Dendritic cell treated with granulocyte-macrophage colony-stimulating factor and Interleukin-4, amounts not matched to agents 40 ng/mL and 50 ng/mL, for 4 days (primary cell): Measurements from ENCODE around the gene AQP11.
"Not testable (repeated sequence)": the region's sequence is repeated elsewhere in the genome, so short reads cannot be mapped to it uniquely, and the experiment has no call there.

Source experiments
- H3K27ac Mint-ChIP-seq: one replicate; pipeline ENCODE4 v1.8.0; 2022; ENCODE audit warnings: mild to moderate bottlenecking, mixed read lengths
- H3K27me3 Mint-ChIP-seq: one replicate; pipeline ENCODE4 v1.8.0; 2022; ENCODE audit warnings: mild to moderate bottlenecking, mixed read lengths
- H3K36me3 Mint-ChIP-seq: one replicate; pipeline ENCODE4 v1.8.0; 2022; ENCODE audit warnings: low read depth, mixed read lengths
- H3K4me1 Mint-ChIP-seq: one replicate; pipeline ENCODE4 v1.8.0; 2022; ENCODE audit warnings: low read depth, mixed read lengths
- H3K4me3 Mint-ChIP-seq: one replicate; pipeline ENCODE4 v1.8.0; 2022; ENCODE audit warnings: mild to moderate bottlenecking, moderate library complexity, mixed read lengths
- H3K9me3 Mint-ChIP-seq: one replicate; pipeline ENCODE4 v1.8.0; 2022; ENCODE audit warnings: mixed read lengths
- intact Hi-C: fragments of 100-400 bp; cut with micrococcal nuclease; formaldehyde crosslinking; loops from one replicate; pipeline ENCODE4 v1.15.0; 2022

Gene AQP11

GRCh38 chr11:77589521-77590193, at the start of gene AQP11:
AQP11 (plus strand) TSS chr11:77589953; CDS start chr11:77589993, 40 bp downstream.
- Mint-ChIP-seq H3K9me3 (no peaks in the 10 kb centered on the region), H3K4me3 (peak within 1 kb of the TSS; percentile 84), H3K27ac (no peak within 1 kb of the TSS), H3K4me1 (peaks cover 22% of the 10 kb centered on the region), H3K27me3 (peaks cover 34% of the 10 kb centered on the region), H3K36me3 (no peaks in the 10 kb centered on the region)
- intact Hi-C loops: no loop called here

- H3K4me3 Mint-ChIP-seq: no peak overlapping the region
- no peaks in the 10 kb centered on the region for H3K36me3 Mint-ChIP-seq
- H3K27me3 Mint-ChIP-seq: no peaks in the 10 kb centered on the region
- no peaks in the 10 kb centered on the region for H3K9me3 Mint-ChIP-seq
- H3K27ac Mint-ChIP-seq: no peak overlapping the region
- intact Hi-C loops: loop anchor here (10.0 kb wide), 4 partner anchors 137 to 417 kb away; partner anchors contain the start of gene MYO7A
- no peaks in the 10 kb centered on the region for H3K4me1 Mint-ChIP-seq
Observed at GRCh38 chr11:77542296-77542695, 47.5 kb upstream of the AQP11 start.

GRCh38 chr11:77547047-77547836, 42.5 kb upstream of the AQP11 start:
- no peaks in the 10 kb centered on the region for H3K27me3 Mint-ChIP-seq
- intact Hi-C loops: loop anchor here (5.0 to 10.0 kb wide), 5 partner anchors 75 to 422 kb away; partner anchors contain the start of genes MYO7A and PAK1
- H3K36me3 Mint-ChIP-seq: no peaks in the 10 kb centered on the region
- no peaks in the 10 kb centered on the region for H3K9me3 Mint-ChIP-seq
- peaks cover 10% of the 10 kb centered on the region for H3K4me1 Mint-ChIP-seq
- H3K27ac Mint-ChIP-seq: no peak overlapping the region
- no peak overlapping the region for H3K4me3 Mint-ChIP-seq

- peaks cover 10% of the 10 kb centered on the region for H3K4me1 Mint-ChIP-seq
- H3K4me3 Mint-ChIP-seq: peak overlapping the region; percentile 11
- no peaks in the 10 kb centered on the region for H3K9me3 Mint-ChIP-seq
- H3K36me3 Mint-ChIP-seq: no peaks in the 10 kb centered on the region
- H3K27me3 Mint-ChIP-seq: no peaks in the 10 kb centered on the region
- intact Hi-C loops: loop anchor here (5.0 to 10.0 kb wide), 5 partner anchors 76 to 423 kb away; partner anchors contain the start of genes MYO7A and PAK1
- no peak overlapping the region for H3K27ac Mint-ChIP-seq
Observed at GRCh38 chr11:77547863-77548551, 41.7 kb upstream of the AQP11 start.

GRCh38 chr11:77548552-77549445, 41.0 kb upstream of the AQP11 start:
- H3K27ac Mint-ChIP-seq: no peak overlapping the region
- H3K9me3 Mint-ChIP-seq: no peaks in the 10 kb centered on the region
- intact Hi-C loops: loop anchor here (5.0 to 10.0 kb wide), 5 partner anchors 76 to 424 kb away; partner anchors contain the start of genes MYO7A and PAK1
- H3K4me1 Mint-ChIP-seq: peaks cover 10% of the 10 kb centered on the region
- H3K27me3 Mint-ChIP-seq: no peaks in the 10 kb centered on the region
- no peaks in the 10 kb centered on the region for H3K36me3 Mint-ChIP-seq
- H3K4me3 Mint-ChIP-seq: peak overlapping the region; percentile 11

- intact Hi-C loops, H3K27me3 Mint-ChIP-seq, H3K9me3 Mint-ChIP-seq, H3K36me3 Mint-ChIP-seq, H3K4me3 Mint-ChIP-seq, H3K4me1 Mint-ChIP-seq, H3K27ac Mint-ChIP-seq: not testable (repeated sequence)
Observed at GRCh38 chr11:77551426-77551825, 38.3 kb upstream of the AQP11 start.

GRCh38 chr11:77557553-77557952, 32.2 kb upstream of the AQP11 start:
- no peaks in the 10 kb centered on the region for H3K4me1 Mint-ChIP-seq
- H3K27ac Mint-ChIP-seq: no peak overlapping the region
- no peaks in the 10 kb centered on the region for H3K36me3 Mint-ChIP-seq
- H3K27me3 Mint-ChIP-seq: no peaks in the 10 kb centered on the region
- H3K9me3 Mint-ChIP-seq: no peaks in the 10 kb centered on the region
- H3K4me3 Mint-ChIP-seq: no peak overlapping the region
- intact Hi-C loops: no loop called here

- intact Hi-C loops: no loop called here
- H3K27ac Mint-ChIP-seq: no peak overlapping the region
- no peaks in the 10 kb centered on the region for H3K36me3 Mint-ChIP-seq
- no peaks in the 10 kb centered on the region for H3K4me1 Mint-ChIP-seq
- no peak overlapping the region for H3K4me3 Mint-ChIP-seq
- no peaks in the 10 kb centered on the region for H3K27me3 Mint-ChIP-seq
- H3K9me3 Mint-ChIP-seq: no peaks in the 10 kb centered on the region
Observed at GRCh38 chr11:77558380-77558779, 31.4 kb upstream of the AQP11 start.

GRCh38 chr11:77559686-77560401, 29.9 kb upstream of the AQP11 start:
- intact Hi-C loops: no loop called here
- H3K4me3 Mint-ChIP-seq: no peak overlapping the region
- H3K4me1 Mint-ChIP-seq: no peaks in the 10 kb centered on the region

GRCh38 chr11:77560605-77561004, 29.1 kb upstream of the AQP11 start:
- no peaks in the 10 kb centered on the region for H3K9me3 Mint-ChIP-seq
- no peak overlapping the region for H3K27ac Mint-ChIP-seq
- no peaks in the 10 kb centered on the region for H3K36me3 Mint-ChIP-seq
- intact Hi-C loops: no loop called here
- H3K4me1 Mint-ChIP-seq: no peaks in the 10 kb centered on the region
- H3K27me3 Mint-ChIP-seq: no peaks in the 10 kb centered on the region
- H3K4me3 Mint-ChIP-seq: no peak overlapping the region

More at GRCh38 chr11:77559686-77560401, 29.9 kb upstream of the AQP11 start:
- Mint-ChIP-seq H3K27ac (no peak overlapping the region), H3K27me3 (no peaks in the 10 kb centered on the region), H3K36me3 (no peaks in the 10 kb centered on the region), H3K9me3 (no peaks in the 10 kb centered on the region)

GRCh38 chr11:77561257-77561656, 28.5 kb upstream of the AQP11 start:
- no peaks in the 10 kb centered on the region for H3K36me3 Mint-ChIP-seq
- H3K4me1 Mint-ChIP-seq: no peaks in the 10 kb centered on the region
- no peaks in the 10 kb centered on the region for H3K9me3 Mint-ChIP-seq
- H3K27me3 Mint-ChIP-seq: no peaks in the 10 kb centered on the region
- no peak overlapping the region for H3K27ac Mint-ChIP-seq
- no peak overlapping the region for H3K4me3 Mint-ChIP-seq
- intact Hi-C loops: no loop called here

- no peaks in the 10 kb centered on the region for H3K4me1 Mint-ChIP-seq
- H3K27ac Mint-ChIP-seq: no peak overlapping the region
- H3K27me3 Mint-ChIP-seq: peaks cover 1% of the 10 kb centered on the region
- no peak overlapping the region for H3K4me3 Mint-ChIP-seq
- H3K9me3 Mint-ChIP-seq: no peaks in the 10 kb centered on the region
- intact Hi-C loops: no loop called here
- H3K36me3 Mint-ChIP-seq: no peaks in the 10 kb centered on the region
Observed at GRCh38 chr11:77568306-77568705, 21.4 kb upstream of the AQP11 start.
